HG03575 (cell line): ENCODE results near the gene RETSAT.
"Not testable (repeated sequence)": the region's sequence is repeated elsewhere in the genome, so short reads cannot be mapped to it uniquely, and the experiment has no call there.

Experiments used
- ATAC-seq: cut with Tn5 transposase; IDR thresholded peaks from one replicate; pipeline ENCODE4 v1.9.1; 2021; ENCODE audit not compliant: unreplicated experiment, insufficient number of reproducible peaks, low FRiP score; ENCODE audit errors: extremely low read depth

The RETSAT gene

GRCh38 chr2:85341269-85342029, 12.9 kb downstream of the RETSAT start:
- no peak for ATAC-seq

GRCh38 chr2:85340034-85340892, 14.1 kb downstream of the RETSAT start:
- no peak for ATAC-seq

GRCh38 chr2:85334928-85335327, 19.4 kb downstream of the RETSAT start:
- ATAC-seq = no peak

GRCh38 chr2:85333877-85334276, 20.5 kb downstream of the RETSAT start:
- not testable (repeated sequence) for ATAC-seq

- no peak for ATAC-seq
Observed at GRCh38 chr2:85330839-85331636, 23.3 kb downstream of the RETSAT start.

- ATAC-seq = not testable (repeated sequence)
Observed at GRCh38 chr2:85329701-85330100, 24.6 kb downstream of the RETSAT start.

- ATAC-seq = no peak
Observed at GRCh38 chr2:85329181-85329651, 25.1 kb downstream of the RETSAT start.

- ATAC-seq = peak; percentile 40
Observed at GRCh38 chr2:85327822-85328617, 26.3 kb downstream of the RETSAT start, which contains the start of gene TGOLN2. TSS of gene TGOLN2 (minus strand) at chr2:85327989. CDS start at chr2:85327962, 27 bp downstream.

- ATAC-seq = no peak
Observed at GRCh38 chr2:85327160-85327821, 27.0 kb downstream of the RETSAT start.

GRCh38 chr2:85326406-85327159, 27.7 kb downstream of the RETSAT start:
- no peak for ATAC-seq

GRCh38 chr2:85325466-85325811, 28.9 kb downstream of the RETSAT start:
- ATAC-seq = no peak

GRCh38 chr2:85324639-85325465, 29.5 kb downstream of the RETSAT start:
- ATAC-seq = no peak

GRCh38 chr2:85323988-85324367, 30.4 kb downstream of the RETSAT start:
- ATAC-seq = not testable (repeated sequence)

- ATAC-seq = no peak
Observed at GRCh38 chr2:85323351-85323987, 30.9 kb downstream of the RETSAT start.

- ATAC-seq = no peak
Observed at GRCh38 chr2:85319796-85320195, 34.5 kb downstream of the RETSAT start.
